ENCODE results near the gene TACC2. TPM values are rescaled to one million over a fixed set of nuclear protein-coding genes. Genes with fewer than 3 reads are reported as not detected.

The TACC2 gene
- total RNA-seq, 2 experiments from 2014 or later: not detected

- no peak overlapping the region for H3K4me2 ChIP-seq (ENCODE audit: low read length)
- H3K4me1 ChIP-seq (ENCODE audit: insufficient read depth, low read length, poor library complexity, severe bottlenecking): no peaks in the 10 kb centered on the region
- H3K36me3 ChIP-seq (ENCODE audit: insufficient read depth, low read length): no peaks in the 10 kb centered on the region
- ChIA-PET CTCF (ENCODE audit: unreplicated experiment) (no interaction called here), POLR2A (no interaction called here)
- no peak overlapping the region for H3K4me3 ChIP-seq (ENCODE audit: low read depth, low read length, poor library complexity, severe bottlenecking)
- H2AFZ ChIP-seq (ENCODE audit: low read length): no peak overlapping the region
- no peaks in the 10 kb centered on the region for H3K79me2 ChIP-seq (ENCODE audit: insufficient read depth, low read depth, low read length)
- no TSS peak for BruUV-seq (replicated peaks)
- H3K27ac ChIP-seq (ENCODE audit: low read depth, low read length, poor library complexity, severe bottlenecking): no peak overlapping the region
- no peaks in the 10 kb centered on the region for H4K20me1 ChIP-seq (ENCODE audit: insufficient read depth, low read length)
- intact Hi-C loops (cut with micrococcal nuclease; ENCODE audit: unreplicated experiment): no loop called here
- TF ChIP-seq EZH2phosphoT487 (IDR thresholded peaks at IDR 0.05; ENCODE audit: borderline replicate concordance, low read depth, low read length) (no peak), CTCF (conservative IDR thresholded peaks at IDR 0.05; ENCODE audit: low read length) (no peak)
- no peaks in the 10 kb centered on the region for H3K9me2 ChIP-seq (ENCODE audit: insufficient read depth, low read length)
- no peak for DNase-seq (ENCODE audit: low spot score)
- no peaks in the 10 kb centered on the region for H3K9me3 ChIP-seq (ENCODE audit: low read length)
Measured at GRCh38 chr10:122099562-122099961, 110.6 kb downstream of the TACC2 start.

- Histone ChIP-seq H2AFZ (ENCODE audit: low read length) (no peak overlapping the region), H3K4me1 (ENCODE audit: insufficient read depth, low read length, poor library complexity, severe bottlenecking) (no peaks in the 10 kb centered on the region), H3K79me2 (ENCODE audit: insufficient read depth, low read depth, low read length) (no peaks in the 10 kb centered on the region), H3K9me3 (ENCODE audit: low read length) (no peaks in the 10 kb centered on the region), H3K9me2 (ENCODE audit: insufficient read depth, low read length) (no peaks in the 10 kb centered on the region), H3K36me3 (ENCODE audit: insufficient read depth, low read length) (no peaks in the 10 kb centered on the region), H3K4me2 (ENCODE audit: low read length) (no peak overlapping the region), H3K4me3 (ENCODE audit: low read depth, low read length, poor library complexity, severe bottlenecking) (no peak overlapping the region), H4K20me1 (ENCODE audit: insufficient read depth, low read length) (no peaks in the 10 kb centered on the region), H3K27ac (ENCODE audit: low read depth, low read length, poor library complexity, severe bottlenecking) (no peak overlapping the region)
- ChIA-PET POLR2A (interaction anchor here (0.6 to 0.7 kb wide), 2 partner anchors 52 to 437 kb away, joined by 3 to 9 read pairs; no protein-coding TSS in a partner anchor), CTCF (ENCODE audit: unreplicated experiment) (no interaction called here)
- DNase-seq (ENCODE audit: low spot score): no peak
- intact Hi-C loops (cut with micrococcal nuclease; ENCODE audit: unreplicated experiment): no loop called here
- no peak for TF ChIP-seq CTCF (conservative IDR thresholded peaks at IDR 0.05; ENCODE audit: low read length)
- no peak for TF ChIP-seq EZH2phosphoT487 (IDR thresholded peaks at IDR 0.05; ENCODE audit: borderline replicate concordance, low read depth, low read length)
- no TSS peak for BruUV-seq (replicated peaks)
Measured at GRCh38 chr10:122102146-122102868, 113.3 kb downstream of the TACC2 start.

DNA sequence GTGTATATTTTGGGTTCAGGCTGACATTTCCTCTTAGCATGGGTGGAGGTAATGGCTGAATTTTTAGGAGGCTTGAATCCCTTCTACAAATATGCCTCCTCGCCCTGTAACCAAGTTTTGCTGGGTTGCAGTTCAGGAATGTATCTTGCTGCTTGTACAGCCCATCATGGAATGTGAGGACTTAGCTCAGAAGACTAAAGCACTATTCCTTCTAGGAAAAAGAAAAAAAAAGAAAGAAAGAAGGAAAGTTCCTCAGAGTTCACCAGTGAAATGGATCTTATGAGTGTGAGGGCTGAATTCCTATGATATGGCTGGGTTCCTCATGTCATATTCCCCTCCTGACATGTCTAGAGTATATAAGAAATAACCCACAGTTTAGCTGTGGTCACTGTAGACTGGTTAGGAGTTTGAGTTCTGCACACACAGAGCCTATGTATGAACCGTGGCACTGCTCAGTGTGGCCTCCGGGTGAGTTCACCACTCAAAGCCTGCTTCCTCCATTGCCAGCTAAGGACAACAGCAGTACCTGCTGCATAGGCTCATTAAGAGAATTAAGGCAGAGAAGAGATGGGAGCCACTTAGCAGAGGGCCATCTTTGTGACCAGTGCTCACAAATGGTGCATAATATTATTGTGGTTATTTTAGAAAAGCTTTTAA is 114.0 kb downstream of the TACC2 start:
- Histone ChIP-seq H3K36me3 (ENCODE audit: insufficient read depth, low read length) (no peaks in the 10 kb centered on the region), H4K20me1 (ENCODE audit: insufficient read depth, low read length) (no peaks in the 10 kb centered on the region), H3K4me3 (ENCODE audit: low read depth, low read length, poor library complexity, severe bottlenecking) (no peak overlapping the region), H3K27ac (ENCODE audit: low read depth, low read length, poor library complexity, severe bottlenecking) (no peak overlapping the region), H3K9me3 (ENCODE audit: low read length) (no peaks in the 10 kb centered on the region), H3K79me2 (ENCODE audit: insufficient read depth, low read depth, low read length) (no peaks in the 10 kb centered on the region), H3K4me1 (ENCODE audit: insufficient read depth, low read length, poor library complexity, severe bottlenecking) (no peaks in the 10 kb centered on the region), H2AFZ (ENCODE audit: low read length) (no peak overlapping the region), H3K4me2 (ENCODE audit: low read length) (no peak overlapping the region), H3K9me2 (ENCODE audit: insufficient read depth, low read length) (no peaks in the 10 kb centered on the region)
- BruUV-seq (replicated peaks): no TSS peak
- CTCF ChIA-PET (ENCODE audit: unreplicated experiment): no interaction called here
- TF ChIP-seq CTCF (conservative IDR thresholded peaks at IDR 0.05; ENCODE audit: low read length) (no peak), EZH2phosphoT487 (IDR thresholded peaks at IDR 0.05; ENCODE audit: borderline replicate concordance, low read depth, low read length) (no peak)
- POLR2A ChIA-PET: no interaction called here
- no peak for DNase-seq (ENCODE audit: low spot score)
- intact Hi-C loops (cut with micrococcal nuclease; ENCODE audit: unreplicated experiment): no loop called here

All from OCI-LY7 (cell line).